SIG-M5 treated with dmso at 0.1 percent for 504 hours (cell line): ENCODE results near the gene STAG1.
A peak's percentile ranks its signal among the peaks of the same experiment; 100 is the strongest.
"Not testable (repeated sequence)": the region's sequence is repeated elsewhere in the genome, so short reads cannot be mapped to it uniquely, and the experiment has no call there.

Source experiments
- DNase-seq: peaks from one replicate; lab custom pipeline; 2025; ENCODE audit not compliant: unreplicated experiment; lab: John Stamatoyannopoulos, UW

Gene STAG1

DNA sequence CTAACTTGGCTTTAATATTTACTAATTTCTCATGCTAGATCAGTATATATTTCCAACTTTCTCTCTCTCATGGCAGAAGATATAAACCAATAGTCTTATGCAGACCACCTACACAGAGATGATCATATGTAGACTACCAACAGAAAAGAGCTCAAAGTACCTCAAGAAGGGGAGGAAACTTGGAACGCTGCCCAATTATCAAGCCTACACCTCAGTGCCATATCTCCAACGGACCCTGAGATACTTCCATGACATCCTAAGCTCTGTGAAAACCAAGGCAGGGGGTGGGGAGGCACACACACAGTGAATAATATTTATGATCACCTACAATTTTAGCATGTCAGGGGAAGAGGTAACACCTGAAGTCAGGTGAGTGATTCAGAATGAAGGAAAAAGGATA lies 100.6 kb downstream of the STAG1 start:
- DNase-seq: no peak

GRCh38 chr3:136650461-136650860 lies 101.7 kb downstream of the STAG1 start:
- no peak for DNase-seq

DNA sequence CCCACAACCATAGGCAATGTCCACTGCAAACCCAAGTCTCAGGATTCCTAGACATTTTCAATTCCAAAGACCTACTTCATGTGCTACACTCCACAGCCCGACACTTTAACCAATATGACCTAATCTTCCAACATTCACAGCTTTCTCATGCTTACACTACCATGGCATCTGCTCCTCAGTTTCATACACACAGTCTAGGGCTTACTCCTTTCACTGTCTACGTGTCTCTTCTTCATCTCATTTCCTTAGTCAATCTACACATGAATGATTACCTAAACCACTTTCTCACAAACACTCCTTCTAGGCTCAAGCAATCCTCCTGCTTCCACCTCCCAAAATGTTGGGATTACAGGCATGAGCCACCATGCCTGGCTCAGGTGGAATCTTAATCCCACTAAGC lies 106.3 kb downstream of the STAG1 start:
- DNase-seq: no peak

- DNase-seq: no peak
Observed at GRCh38 chr3:136644212-136644611, 108.0 kb downstream of the STAG1 start.

- DNase-seq: not testable (repeated sequence)
Observed at GRCh38 chr3:136643380-136643779, 108.8 kb downstream of the STAG1 start.

DNA sequence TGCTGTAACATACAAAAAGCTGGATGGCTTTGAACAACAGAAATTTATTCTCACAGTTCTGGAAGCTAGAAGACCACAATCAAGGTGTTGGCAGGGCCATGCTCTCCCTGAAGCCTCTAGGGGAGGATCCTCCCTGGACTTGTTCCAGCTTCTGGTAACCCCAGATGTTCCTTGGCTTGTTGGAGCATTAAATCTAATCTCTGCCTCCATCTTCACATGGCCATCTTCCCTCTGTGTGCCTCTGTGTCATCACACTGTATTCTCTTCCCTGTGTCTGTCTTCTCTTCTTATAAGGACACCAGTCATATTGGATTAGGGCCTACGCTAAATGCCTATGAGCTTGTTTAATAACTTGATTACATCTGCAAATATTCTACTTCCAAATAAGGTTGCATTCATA lies 109.5 kb downstream of the STAG1 start:
- DNase-seq: no peak

DNA sequence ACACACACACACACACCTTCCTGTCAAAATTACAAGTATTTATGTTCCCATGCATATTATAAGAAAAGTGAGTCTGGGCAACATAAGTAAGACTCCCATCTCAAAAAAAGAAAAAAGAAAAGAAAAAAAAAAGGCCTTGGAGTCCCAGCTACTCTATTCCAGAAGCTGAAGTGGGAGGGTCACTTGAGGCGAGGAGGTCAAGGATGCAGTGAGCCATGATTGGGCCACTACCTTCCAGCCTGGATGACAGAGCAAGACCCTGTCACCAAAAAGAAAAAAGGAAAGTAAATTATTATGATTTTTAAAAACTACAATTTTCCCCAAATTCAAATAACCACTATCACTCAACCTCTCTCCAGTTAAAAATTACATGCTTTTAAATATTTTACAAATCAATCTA lies 113.1 kb downstream of the STAG1 start:
- DNase-seq: no peak

GRCh38 chr3:136637176-136637575 lies 115.0 kb downstream of the STAG1 start:
- no peak for DNase-seq

DNA sequence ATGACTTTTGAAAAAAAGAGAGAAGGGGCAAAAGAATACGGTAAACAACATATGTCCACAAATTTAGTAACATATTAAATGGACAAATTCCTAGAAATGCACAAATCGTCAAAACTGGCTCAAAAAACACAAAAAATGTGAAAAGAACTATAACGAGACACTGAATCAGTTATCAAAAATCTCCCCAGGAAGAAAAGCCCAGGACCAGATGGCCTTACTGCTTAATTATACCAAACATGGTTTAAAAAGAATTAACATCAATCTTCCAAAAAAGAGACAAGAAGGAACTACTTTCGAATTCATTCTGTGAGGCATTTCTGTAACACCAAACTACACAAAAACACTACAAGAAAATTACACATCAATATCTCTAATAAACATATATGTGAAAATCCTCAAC lies 117.4 kb downstream of the STAG1 start:
- DNase-seq: no peak

- no peak for DNase-seq
Observed at GRCh38 chr3:136632625-136633081, 119.5 kb downstream of the STAG1 start.

GRCh38 chr3:136631424-136631823 lies 120.8 kb downstream of the STAG1 start:
- DNase-seq: no peak

GRCh38 chr3:136630915-136631314 lies 121.3 kb downstream of the STAG1 start:
- no peak for DNase-seq

GRCh38 chr3:136626493-136626892 lies 125.7 kb downstream of the STAG1 start:
- DNase-seq: peak; percentile 59

- DNase-seq: peak; percentile 65
Observed at GRCh38 chr3:136624894-136625815, 127.0 kb downstream of the STAG1 start.

GRCh38 chr3:136624371-136624770 lies 127.8 kb downstream of the STAG1 start:
- DNase-seq: peak; percentile 53

- DNase-seq: peak; percentile 52
Observed at GRCh38 chr3:136621628-136622027, 130.6 kb downstream of the STAG1 start.

- DNase-seq: peak; percentile 14
Observed at GRCh38 chr3:136620436-136620835, 131.7 kb downstream of the STAG1 start.

GRCh38 chr3:136617969-136618525 lies 134.1 kb downstream of the STAG1 start:
- DNase-seq: not testable (repeated sequence)

GRCh38 chr3:136617198-136617597 lies 135.0 kb downstream of the STAG1 start:
- no peak for DNase-seq

- no peak for DNase-seq
Observed at GRCh38 chr3:136612512-136612911, 139.7 kb downstream of the STAG1 start.

GRCh38 chr3:136606990-136607389 lies 145.2 kb downstream of the STAG1 start:
- no peak for DNase-seq

DNA sequence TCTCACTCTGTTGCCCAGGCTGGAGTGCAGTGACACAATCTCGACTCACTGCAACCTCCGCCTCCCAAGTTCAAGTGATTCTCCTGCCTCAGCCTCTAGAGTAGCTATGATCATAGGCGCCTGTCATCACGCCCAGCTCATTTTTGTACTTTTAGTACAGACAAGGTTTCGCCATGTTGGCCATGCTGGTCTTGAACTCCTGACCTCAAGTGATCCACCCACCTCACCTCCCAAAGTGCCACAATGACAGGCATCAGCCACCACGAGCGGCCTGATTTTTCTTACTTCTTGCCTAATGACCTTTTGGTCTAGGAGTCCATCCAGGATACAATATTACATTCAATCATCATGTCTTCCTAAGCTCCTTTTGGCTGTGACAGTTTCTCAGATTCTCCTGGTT lies 146.0 kb downstream of the STAG1 start:
- DNase-seq: not testable (repeated sequence)
